ENCODE results near the gene SIMC1. TPM values are rescaled to one million over a fixed set of nuclear protein-coding genes. Genes with fewer than 3 reads are reported as not detected.

SIMC1 gene
- total RNA-seq, 2 experiments from 2014 or later: 24.6 to 36.9 TPM

DNA sequence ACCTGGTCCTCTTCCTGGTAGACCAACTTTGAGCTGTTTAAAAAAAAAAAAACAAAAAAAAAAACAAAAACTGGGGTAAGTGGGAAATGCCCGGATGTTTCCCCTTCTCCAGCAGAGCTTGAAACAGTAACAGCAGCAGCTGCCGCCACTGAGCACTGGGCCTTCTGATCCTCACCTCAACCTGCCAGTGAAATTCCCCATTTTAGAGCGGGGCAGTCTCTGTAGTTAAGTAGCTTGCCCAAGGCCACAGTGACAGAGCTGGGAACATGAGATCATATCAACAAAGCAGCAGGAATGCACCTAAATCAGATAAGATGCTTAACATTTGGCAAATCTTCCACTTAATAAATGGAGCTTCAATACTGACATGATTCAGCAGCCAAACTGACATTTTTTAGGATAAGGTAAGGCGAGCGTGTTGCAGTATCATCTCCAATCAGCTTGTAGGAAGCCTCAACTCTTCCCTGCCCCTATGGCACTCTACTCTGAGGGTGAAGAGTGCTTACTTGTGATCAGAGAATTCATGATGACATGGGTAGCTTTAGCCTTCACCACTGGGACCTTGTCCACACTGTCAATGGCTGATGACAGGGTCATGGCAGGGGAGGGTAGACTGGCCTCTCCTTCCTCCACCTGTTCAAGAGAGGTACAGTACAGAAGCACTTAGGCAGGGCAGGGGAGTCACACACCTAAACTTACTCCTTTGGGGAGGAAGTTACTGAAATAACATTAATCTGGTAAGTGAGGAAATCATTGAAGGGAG lies 114.1 kb downstream of the SIMC1 start:
- H3K27ac Mint-ChIP-seq: peak overlapping the region; percentile 34
- no peaks in the 10 kb centered on the region for H3K9me3 Mint-ChIP-seq (ENCODE audit: low read depth)
- CTCF ChIA-PET: interaction anchor here (1.2 kb wide), 1 partner anchor 308 kb away, joined by 3 read pairs; no protein-coding TSS in a partner anchor
- no peak for DNase-seq
- H3K36me3 Mint-ChIP-seq: peaks cover 58% of the 10 kb centered on the region
- no peaks in the 10 kb centered on the region for H3K27me3 Mint-ChIP-seq
- no peak overlapping the region for H3K4me3 Mint-ChIP-seq
- H3K4me1 Mint-ChIP-seq: peaks cover 7% of the 10 kb centered on the region
- no peak for ATAC-seq

DNA sequence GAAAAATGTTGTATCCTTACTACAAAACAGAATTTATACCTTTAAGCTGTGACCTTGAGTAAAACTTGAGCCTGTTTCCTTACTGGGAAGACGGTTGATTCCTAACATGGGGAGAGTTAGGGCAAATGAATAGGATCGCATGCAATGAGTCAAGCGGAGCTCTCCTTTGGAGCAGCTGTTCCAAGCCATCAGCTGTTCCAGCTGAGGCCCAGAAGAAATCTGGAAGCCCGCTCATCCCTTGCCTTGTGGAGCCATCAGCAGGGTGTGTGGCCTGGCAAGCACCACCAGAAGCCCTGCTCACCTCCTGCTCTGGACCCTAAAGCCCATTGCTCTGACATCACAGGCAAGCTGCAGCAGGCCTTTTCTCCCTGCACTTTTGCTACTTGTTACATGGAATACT lies 115.3 kb downstream of the SIMC1 start:
- H3K27me3 Mint-ChIP-seq: no peaks in the 10 kb centered on the region
- H3K9me3 Mint-ChIP-seq (ENCODE audit: low read depth): no peaks in the 10 kb centered on the region
- H3K36me3 Mint-ChIP-seq: peaks cover 56% of the 10 kb centered on the region
- CTCF ChIA-PET: no interaction called here
- no peak overlapping the region for H3K27ac Mint-ChIP-seq
- ATAC-seq (no peak), DNase-seq (no peak)
- no peak overlapping the region for H3K4me3 Mint-ChIP-seq
- H3K4me1 Mint-ChIP-seq: peaks cover 16% of the 10 kb centered on the region

DNA sequence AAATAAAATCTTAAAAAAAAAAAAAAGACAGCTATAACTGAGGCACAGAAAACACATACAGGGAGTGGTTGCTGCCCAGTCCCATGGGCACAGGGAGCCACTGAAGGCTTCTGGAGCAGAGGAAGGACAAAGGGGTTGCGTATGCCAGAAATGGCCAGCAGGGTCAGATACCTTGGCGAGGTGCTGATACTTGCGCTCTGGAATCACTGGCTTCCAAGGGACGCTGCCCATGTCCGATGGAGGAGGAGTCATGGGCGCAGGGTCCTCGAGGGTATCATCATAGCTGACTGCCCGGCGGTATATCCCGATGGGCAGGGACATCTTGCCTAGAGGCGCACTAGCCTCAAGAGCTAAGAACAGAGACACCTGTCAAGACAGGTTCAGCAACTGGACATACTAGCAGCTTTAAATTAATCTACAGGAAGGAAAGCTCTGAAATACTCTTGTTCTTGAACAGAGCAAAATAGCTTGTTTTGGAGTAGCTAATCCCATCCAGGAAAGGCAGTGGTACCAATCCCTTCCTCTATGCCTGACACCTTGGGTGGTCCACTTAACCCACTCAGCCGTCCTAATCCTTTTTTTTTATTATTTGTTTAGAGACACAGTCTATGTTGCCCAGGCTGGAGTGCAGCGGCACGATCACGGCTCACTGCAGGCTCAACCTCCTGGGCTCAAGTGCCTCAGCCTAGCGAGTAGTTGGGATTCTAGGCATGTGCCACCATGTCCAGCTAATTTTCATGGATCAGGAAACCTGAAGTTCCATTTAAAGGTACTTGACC lies 117.4 kb downstream of the SIMC1 start:
- Mint-ChIP-seq H3K36me3 (peaks cover 47% of the 10 kb centered on the region), H3K9me3 (ENCODE audit: low read depth) (no peaks in the 10 kb centered on the region), H3K4me1 (peaks cover 22% of the 10 kb centered on the region), H3K27me3 (no peaks in the 10 kb centered on the region), H3K4me3 (no peak overlapping the region), H3K27ac (no peak overlapping the region)
- CTCF ChIA-PET: interaction anchor here (1.3 kb wide), 1 partner anchor 121 kb away, joined by 3 read pairs; no protein-coding TSS in a partner anchor
- ATAC-seq: no peak
- no peak for DNase-seq

DNA sequence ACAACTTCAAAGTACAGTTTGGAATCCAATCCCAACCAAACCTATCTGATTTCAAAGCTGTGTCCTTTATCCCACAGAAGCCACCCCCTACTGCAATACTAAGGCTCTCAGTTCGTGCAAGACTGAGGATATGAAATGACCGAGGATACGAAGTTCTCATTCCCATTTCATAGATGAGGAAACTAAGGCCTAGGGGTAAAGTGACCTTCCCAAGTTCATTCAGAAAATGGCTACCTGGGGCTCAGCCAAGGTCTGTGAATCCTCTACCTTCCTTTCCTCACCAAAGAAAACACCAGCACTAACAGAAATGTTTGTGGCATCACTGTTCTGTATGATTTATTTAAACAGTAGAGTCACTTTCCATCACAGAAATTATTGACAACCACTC lies 117.9 kb downstream of the SIMC1 start:
- no peak overlapping the region for H3K4me3 Mint-ChIP-seq
- H3K36me3 Mint-ChIP-seq: peaks cover 46% of the 10 kb centered on the region
- no peak overlapping the region for H3K27ac Mint-ChIP-seq
- DNase-seq: no peak
- H3K27me3 Mint-ChIP-seq: no peaks in the 10 kb centered on the region
- no peaks in the 10 kb centered on the region for H3K9me3 Mint-ChIP-seq (ENCODE audit: low read depth)
- CTCF ChIA-PET: interaction anchor here (1.3 kb wide), 1 partner anchor 121 kb away, joined by 3 read pairs; no protein-coding TSS in a partner anchor
- peaks cover 22% of the 10 kb centered on the region for H3K4me1 Mint-ChIP-seq
- ATAC-seq: no peak

DNA sequence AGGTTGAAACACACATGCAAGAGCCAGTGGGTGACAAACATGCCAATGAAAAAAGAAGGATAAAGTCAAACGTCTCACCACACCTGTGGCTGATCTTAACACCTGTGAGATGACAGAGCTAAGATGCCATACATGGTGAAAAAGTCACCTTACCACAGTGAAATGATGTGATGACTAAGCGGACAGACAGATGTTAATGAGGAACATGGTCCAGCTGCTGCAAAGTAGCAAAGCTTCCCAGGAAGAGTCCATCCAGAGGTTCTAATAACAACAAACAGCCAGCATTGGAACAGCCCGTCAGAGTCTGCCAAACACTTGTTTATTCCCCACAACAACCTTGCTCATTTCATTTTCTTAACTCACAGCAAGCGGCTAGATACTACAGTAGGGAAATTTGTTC lies 121.4 kb downstream of the SIMC1 start:
- no peaks in the 10 kb centered on the region for H3K9me3 Mint-ChIP-seq (ENCODE audit: low read depth)
- peaks cover 31% of the 10 kb centered on the region for H3K4me1 Mint-ChIP-seq
- no peaks in the 10 kb centered on the region for H3K27me3 Mint-ChIP-seq
- DNase-seq (no peak), ATAC-seq (no peak)
- peak overlapping the region; percentile 45 for H3K4me3 Mint-ChIP-seq
- H3K36me3 Mint-ChIP-seq: peaks cover 28% of the 10 kb centered on the region
- CTCF ChIA-PET: interaction anchor here (1.0 kb wide), 1 partner anchor 19 kb away, joined by 3 read pairs; no protein-coding TSS in a partner anchor
- H3K27ac Mint-ChIP-seq: peak overlapping the region; percentile 16

DNA sequence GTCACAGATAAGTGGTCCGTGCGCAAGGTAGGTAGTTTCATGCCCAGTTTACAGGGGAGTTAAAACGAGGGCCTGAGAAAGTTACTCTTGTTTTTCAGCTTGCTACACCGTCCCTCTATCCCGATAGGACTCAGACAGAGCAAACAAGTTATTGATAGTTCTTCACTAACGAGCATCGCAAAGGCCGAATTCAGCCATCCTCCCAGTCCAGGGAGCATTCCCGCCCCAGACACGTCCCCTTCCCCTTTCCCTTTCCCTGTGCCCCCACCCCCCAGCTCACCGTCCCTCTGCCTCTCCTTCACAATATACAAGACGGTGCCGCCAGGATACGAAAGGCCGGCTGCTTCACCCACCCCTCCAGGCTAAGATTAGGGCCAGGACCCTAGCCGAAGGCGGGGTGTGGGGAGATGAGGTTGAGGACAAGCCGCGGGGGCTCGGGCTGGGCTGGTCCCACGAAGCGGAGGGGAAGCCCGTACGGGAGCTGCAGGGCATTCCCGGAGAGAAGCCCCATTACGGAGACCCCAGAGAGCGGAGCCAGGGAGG lies 122.7 kb downstream of the SIMC1 start:
- ATAC-seq (peak; percentile 4), DNase-seq (no peak)
- Mint-ChIP-seq H3K27ac (peak overlapping the region; percentile 98), H3K4me3 (peak overlapping the region; percentile 96), H3K36me3 (peaks cover 24% of the 10 kb centered on the region), H3K9me3 (ENCODE audit: low read depth) (no peaks in the 10 kb centered on the region), H3K27me3 (no peaks in the 10 kb centered on the region), H3K4me1 (peaks cover 33% of the 10 kb centered on the region)
- CTCF ChIA-PET: interaction anchor here (1.2 to 1.6 kb wide), 3 partner anchors 28 to 126 kb away, joined by 4 to 6 read pairs (median 5); partner anchors contain the start of genes CLTB, HIGD2A and NOP16

DNA sequence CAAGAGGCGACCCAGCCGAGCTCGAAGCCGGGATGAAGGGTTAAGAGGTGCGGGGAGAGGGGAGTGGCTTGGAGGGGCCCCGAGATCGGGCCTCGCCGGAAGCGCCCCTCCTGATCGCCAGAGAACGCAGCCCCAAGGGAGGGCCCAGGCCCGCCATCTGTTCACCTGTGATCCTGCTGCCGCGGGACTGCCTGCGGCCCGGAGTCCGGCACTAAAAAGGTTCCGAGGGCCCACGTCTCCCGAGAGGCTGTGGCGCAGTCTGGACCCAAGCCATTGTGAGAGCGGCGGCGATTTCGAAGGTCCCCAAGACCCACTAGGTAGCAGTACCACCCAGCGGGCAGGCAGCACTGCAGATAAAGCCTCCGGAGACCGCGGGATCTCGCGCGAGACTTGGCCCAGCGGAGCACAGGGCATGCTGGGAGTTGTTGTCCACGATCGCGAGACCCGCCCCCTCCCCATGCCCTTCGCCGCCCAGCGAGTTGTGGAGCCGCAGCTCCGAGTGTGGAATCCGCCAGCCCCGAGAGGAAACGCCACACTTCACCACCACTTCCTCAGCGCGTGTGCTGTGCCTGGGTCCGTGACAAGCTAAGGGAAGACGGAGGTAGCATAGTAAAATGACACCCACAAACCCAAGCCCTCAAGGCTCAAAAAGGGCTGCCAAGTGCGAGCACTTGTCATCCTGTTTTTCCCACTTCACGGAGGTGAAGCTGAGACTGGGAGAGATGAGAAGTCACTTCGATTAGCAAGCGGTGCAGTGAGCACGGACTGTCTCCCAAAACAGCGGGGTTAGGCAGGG lies 123.4 kb downstream of the SIMC1 start, which contains the start of gene KIAA1191:
TSS of gene KIAA1191 (minus strand) at position 328 of the 796 bp plus-strand sequence. CDS start 2,256 bp downstream, outside the sequence.
- CTCF ChIA-PET: interaction anchor here (1.2 to 1.7 kb wide), 6 partner anchors 27 to 235 kb away, joined by 3 to 8 read pairs (median 6); partner anchors contain the start of genes CLTB, FAF2, HIGD2A and NOP16
- Mint-ChIP-seq H3K27ac (peak within 1 kb of the TSS; percentile 98), H3K36me3 (peaks cover 18% of the 10 kb centered on the region), H3K4me3 (peak within 1 kb of the TSS; percentile 96), H3K27me3 (no peaks in the 10 kb centered on the region), H3K9me3 (ENCODE audit: low read depth) (no peaks in the 10 kb centered on the region), H3K4me1 (peaks cover 36% of the 10 kb centered on the region)
- ATAC-seq (peak; percentile 91), DNase-seq (peak; percentile 98)

DNA sequence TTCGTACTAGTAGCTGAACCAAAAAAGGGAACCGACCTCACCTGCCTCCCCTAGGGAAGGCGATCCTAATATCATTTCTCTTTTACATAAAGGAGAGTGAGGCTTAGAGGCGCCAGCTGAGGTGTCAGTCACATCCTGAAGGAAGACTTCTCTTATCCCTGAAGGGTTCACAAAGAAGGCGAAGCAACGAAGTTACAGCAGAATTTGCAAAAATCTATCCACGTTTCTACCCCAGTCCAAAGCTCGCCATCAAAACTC lies 123.9 kb downstream of the SIMC1 start:
- peaks cover 18% of the 10 kb centered on the region for H3K36me3 Mint-ChIP-seq
- H3K4me3 Mint-ChIP-seq: peak overlapping the region; percentile 96
- DNase-seq: no peak
- peak overlapping the region; percentile 98 for H3K27ac Mint-ChIP-seq
- no peak for ATAC-seq
- CTCF ChIA-PET: interaction anchor here (1.2 to 1.7 kb wide), 6 partner anchors 26 to 235 kb away, joined by 3 to 8 read pairs (median 6); partner anchors contain the start of genes CLTB, FAF2, HIGD2A and NOP16
- H3K9me3 Mint-ChIP-seq (ENCODE audit: low read depth): no peaks in the 10 kb centered on the region
- H3K4me1 Mint-ChIP-seq: peaks cover 38% of the 10 kb centered on the region
- no peaks in the 10 kb centered on the region for H3K27me3 Mint-ChIP-seq

DNA sequence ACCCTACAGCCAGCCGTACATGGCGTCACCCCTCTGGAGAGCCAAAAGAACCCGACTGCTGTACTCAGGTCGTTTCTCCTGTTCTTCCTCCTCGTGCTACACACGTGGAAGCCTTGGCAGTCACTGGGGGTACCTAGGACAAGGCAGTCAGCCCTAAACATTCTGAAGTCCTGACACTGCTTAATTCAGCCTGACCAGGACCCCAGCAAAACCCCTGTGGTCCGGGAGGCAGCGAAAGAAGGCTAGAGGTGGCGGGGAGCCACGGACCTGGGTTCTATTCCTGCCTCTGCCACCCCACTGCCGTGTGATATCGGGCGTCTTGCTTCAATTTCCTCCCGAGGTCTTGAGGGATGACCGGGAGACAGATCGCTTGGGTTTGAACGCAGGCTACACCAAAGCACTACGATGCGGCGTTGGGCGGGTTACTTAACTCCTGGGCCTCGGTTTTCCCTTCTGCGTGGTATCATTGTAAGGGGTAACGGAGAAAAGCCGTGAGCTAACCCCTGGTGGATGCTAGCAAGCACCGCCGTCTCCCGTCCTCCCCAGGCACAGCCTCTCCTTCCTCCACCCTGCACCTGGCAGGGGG lies 126.6 kb downstream of the SIMC1 start:
- no peaks in the 10 kb centered on the region for H3K27me3 Mint-ChIP-seq
- H3K4me3 Mint-ChIP-seq: peak overlapping the region; percentile 68
- CTCF ChIA-PET: no interaction called here
- DNase-seq (no peak), ATAC-seq (no peak)
- peaks cover 32% of the 10 kb centered on the region for H3K4me1 Mint-ChIP-seq
- peak overlapping the region; percentile 40 for H3K27ac Mint-ChIP-seq
- peaks cover 6% of the 10 kb centered on the region for H3K36me3 Mint-ChIP-seq
- no peaks in the 10 kb centered on the region for H3K9me3 Mint-ChIP-seq (ENCODE audit: low read depth)

DNA sequence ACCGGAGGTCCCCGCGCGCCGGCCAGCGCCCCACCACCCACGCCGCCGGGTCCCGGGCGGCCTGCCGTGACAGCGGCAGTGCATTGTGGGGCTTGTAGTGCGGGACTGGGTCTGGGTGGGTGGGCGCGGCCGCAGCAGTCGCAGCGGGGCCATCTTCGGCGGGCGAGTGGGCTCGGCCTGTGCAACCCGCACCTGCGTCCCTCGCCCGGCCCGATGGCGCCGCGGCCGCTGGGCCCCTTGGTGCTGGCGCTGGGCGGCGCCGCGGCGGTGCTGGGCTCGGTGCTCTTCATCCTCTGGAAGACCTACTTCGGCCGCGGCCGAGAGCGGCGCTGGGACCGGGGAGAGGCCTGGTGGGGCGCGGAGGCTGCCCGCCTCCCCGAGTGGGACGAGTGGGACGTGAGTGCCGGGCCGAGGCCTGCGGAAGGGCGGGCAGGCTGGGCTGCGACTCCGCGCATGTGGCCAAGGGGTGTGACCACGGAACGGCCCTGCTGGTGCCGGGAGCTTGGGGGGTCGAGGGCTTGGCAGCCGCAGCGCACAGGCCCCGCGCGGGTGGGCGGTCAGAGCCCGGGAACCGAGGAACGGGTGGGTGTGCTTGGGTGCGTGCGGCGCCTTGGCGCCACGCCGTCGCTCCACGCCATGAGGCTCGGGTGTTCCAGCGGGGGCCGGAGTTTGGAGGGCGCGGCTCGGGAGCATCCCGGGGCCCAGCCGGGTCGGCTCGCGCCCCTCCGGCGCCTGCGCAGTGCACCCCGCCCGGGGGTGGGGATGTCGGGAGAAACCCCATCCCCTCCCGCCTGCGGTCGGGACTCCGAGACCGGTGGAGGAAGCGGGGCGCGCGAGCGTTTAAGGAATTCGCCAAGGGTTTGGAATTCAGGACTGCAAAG lies 127.4 kb downstream of the SIMC1 start, which contains the start of gene ARL10:
TSS of gene ARL10 (plus strand) at position 137 of the 881 bp plus-strand sequence. CDS start at position 214, 77 bp downstream.
- CTCF ChIA-PET: no interaction called here
- DNase-seq: peak; percentile 50

DNA sequence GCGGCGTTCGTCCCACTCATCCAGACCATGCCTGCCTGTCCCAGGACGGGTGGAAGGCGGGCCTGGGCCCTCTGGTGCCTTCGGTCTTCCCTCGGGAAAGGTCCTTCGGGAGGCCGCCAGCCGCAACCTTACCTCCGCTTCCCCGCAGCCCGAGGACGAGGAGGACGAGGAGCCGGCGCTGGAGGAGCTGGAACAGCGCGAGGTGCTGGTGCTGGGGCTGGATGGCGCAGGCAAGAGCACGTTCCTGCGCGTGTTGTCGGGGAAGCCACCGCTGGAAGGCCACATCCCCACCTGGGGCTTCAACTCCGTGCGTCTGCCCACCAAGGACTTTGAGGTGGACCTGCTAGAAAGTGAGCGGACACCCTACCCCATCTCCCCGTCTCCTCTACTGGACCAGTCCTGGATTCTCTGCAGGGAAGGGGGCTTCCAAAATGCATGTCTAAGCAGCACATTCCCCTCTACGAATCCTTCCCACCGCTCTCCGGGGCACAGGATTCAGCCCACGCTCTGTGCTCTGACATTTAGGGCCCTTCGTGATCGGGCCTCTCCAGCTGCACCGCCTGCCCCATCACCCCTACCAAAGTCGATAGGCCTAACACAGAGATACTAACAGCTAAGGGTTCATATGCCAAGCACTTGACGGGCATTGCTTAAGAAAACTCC lies 128.1 kb downstream of the SIMC1 start:
- Mint-ChIP-seq H3K36me3 (peaks cover 4% of the 10 kb centered on the region), H3K27me3 (no peaks in the 10 kb centered on the region), H3K27ac (no peak overlapping the region), H3K9me3 (ENCODE audit: low read depth) (no peaks in the 10 kb centered on the region), H3K4me3 (peak overlapping the region; percentile 37), H3K4me1 (peaks cover 32% of the 10 kb centered on the region)
- CTCF ChIA-PET: no interaction called here
- ATAC-seq (no peak), DNase-seq (no peak)

More for the DNA sequence above, 127.4 kb downstream of the SIMC1 start, which contains the start of gene ARL10:
- H3K4me1 Mint-ChIP-seq: peaks cover 32% of the 10 kb centered on the region
- peak within 1 kb of the TSS; percentile 40 for H3K27ac Mint-ChIP-seq
- H3K4me3 Mint-ChIP-seq: peak within 1 kb of the TSS; percentile 68
- H3K27me3 Mint-ChIP-seq: no peaks in the 10 kb centered on the region
- ATAC-seq: peak; percentile 27
- H3K36me3 Mint-ChIP-seq: peaks cover 5% of the 10 kb centered on the region
- H3K9me3 Mint-ChIP-seq (ENCODE audit: low read depth): no peaks in the 10 kb centered on the region
